ENCODE data around the gene TMEM52.

DNA sequence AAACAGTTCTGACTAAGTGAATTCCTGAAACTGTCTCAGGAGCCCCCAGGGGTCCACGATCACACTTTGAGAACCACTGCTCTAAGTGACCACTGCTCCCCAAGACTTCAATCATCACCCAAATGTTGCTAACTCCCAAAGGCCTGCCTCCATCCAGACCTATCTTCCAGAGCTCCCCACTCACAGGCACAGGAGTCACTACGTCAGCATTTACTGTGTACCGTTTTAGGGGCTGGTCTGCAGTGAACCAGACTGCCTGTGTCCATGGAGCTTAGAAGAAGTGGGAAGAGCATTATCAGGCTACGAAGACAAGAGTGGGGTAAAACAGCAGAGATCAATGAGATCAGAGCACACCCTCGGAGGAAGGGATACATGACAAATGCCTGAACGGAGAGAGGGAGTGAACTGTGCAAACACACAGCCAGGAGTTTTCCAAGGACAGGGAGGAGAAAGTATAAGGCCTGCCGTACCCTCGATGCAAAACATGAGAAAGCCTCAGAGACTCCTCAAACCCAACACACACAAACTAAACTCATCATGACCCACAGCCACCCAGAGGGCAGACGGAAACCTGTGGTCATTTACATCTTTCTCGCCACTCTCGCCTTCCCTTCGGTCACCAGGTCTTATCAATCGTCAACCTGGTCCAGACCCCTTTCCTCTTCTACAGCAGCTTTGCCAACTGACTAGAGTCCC lies 38.3 kb downstream of the TMEM52 start:
- TF ChIP-seq, protein P1, sequence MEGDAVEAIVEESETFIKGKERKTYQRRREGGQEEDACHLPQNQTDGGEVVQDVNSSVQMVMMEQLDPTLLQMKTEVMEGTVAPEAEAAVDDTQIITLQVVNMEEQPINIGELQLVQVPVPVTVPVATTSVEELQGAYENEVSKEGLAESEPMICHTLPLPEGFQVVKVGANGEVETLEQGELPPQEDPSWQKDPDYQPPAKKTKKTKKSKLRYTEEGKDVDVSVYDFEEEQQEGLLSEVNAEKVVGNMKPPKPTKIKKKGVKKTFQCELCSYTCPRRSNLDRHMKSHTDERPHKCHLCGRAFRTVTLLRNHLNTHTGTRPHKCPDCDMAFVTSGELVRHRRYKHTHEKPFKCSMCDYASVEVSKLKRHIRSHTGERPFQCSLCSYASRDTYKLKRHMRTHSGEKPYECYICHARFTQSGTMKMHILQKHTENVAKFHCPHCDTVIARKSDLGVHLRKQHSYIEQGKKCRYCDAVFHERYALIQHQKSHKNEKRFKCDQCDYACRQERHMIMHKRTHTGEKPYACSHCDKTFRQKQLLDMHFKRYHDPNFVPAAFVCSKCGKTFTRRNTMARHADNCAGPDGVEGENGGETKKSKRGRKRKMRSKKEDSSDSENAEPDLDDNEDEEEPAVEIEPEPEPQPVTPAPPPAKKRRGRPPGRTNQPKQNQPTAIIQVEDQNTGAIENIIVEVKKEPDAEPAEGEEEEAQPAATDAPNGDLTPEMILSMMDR (IDR thresholded peaks at IDR 0.05 in 2 of 3, conservative IDR thresholded peaks at IDR 0.05 in 1 of 3; ENCODE audit: insufficient read depth in 2 of 3, low read depth in 1 of 3, low read length in 3 of 3) = no peak
- TF ChIP-seq HMG20B (CRISPR knock-in tag; IDR thresholded peaks at IDR 0.05) (no peak), ZNF668 (CRISPR knock-in tag; IDR thresholded peaks at IDR 0.05) (no peak), ARID2 (IDR thresholded peaks at IDR 0.05) (no peak), IRF2 (CRISPR knock-in tag; IDR thresholded peaks at IDR 0.05) (no peak), FOS (IDR thresholded peaks at IDR 0.05; ENCODE audit: extremely low read depth, insufficient read length) (no peak), TEAD1 (CRISPR knock-in tag; IDR thresholded peaks at IDR 0.05) (no peak), POLR2AphosphoS5 (IDR thresholded peaks at IDR 0.05; ENCODE audit: control insufficient read depth, insufficient read depth, low read depth, low read length) (peak; percentile 7; the same call in 1 of the 2 replicates), MYNN (IDR thresholded peaks at IDR 0.05) (no peak), MYNN (CRISPR knock-in tag; IDR thresholded peaks at IDR 0.05) (no peak), KDM1A (IDR thresholded peaks at IDR 0.05) (no peak), RAD21 (CRISPR knock-in tag; conservative IDR thresholded peaks at IDR 0.05 in 1 of 2, IDR thresholded peaks at IDR 0.05 in 1 of 2) (no peak)
- TF ChIP-seq, protein P2, sequence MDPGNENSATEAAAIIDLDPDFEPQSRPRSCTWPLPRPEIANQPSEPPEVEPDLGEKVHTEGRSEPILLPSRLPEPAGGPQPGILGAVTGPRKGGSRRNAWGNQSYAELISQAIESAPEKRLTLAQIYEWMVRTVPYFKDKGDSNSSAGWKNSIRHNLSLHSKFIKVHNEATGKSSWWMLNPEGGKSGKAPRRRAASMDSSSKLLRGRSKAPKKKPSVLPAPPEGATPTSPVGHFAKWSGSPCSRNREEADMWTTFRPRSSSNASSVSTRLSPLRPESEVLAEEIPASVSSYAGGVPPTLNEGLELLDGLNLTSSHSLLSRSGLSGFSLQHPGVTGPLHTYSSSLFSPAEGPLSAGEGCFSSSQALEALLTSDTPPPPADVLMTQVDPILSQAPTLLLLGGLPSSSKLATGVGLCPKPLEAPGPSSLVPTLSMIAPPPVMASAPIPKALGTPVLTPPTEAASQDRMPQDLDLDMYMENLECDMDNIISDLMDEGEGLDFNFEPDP (CRISPR knock-in tag; IDR thresholded peaks at IDR 0.05) = no peak
- TF ChIP-seq, protein P3, sequence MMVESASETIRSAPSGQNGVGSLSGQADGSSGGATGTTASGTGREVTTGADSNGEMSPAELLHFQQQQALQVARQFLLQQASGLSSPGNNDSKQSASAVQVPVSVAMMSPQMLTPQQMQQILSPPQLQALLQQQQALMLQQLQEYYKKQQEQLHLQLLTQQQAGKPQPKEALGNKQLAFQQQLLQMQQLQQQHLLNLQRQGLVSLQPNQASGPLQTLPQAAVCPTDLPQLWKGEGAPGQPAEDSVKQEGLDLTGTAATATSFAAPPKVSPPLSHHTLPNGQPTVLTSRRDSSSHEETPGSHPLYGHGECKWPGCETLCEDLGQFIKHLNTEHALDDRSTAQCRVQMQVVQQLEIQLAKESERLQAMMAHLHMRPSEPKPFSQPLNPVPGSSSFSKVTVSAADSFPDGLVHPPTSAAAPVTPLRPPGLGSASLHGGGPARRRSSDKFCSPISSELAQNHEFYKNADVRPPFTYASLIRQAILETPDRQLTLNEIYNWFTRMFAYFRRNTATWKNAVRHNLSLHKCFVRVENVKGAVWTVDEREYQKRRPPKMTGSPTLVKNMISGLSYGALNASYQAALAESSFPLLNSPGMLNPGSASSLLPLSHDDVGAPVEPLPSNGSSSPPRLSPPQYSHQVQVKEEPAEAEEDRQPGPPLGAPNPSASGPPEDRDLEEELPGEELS (CRISPR knock-in tag; IDR thresholded peaks at IDR 0.05; ENCODE audit: borderline replicate concordance) = no peak

Measured in K562 (cell line).